ENCODE results near the gene MYNN.

MYNN gene

DNA sequence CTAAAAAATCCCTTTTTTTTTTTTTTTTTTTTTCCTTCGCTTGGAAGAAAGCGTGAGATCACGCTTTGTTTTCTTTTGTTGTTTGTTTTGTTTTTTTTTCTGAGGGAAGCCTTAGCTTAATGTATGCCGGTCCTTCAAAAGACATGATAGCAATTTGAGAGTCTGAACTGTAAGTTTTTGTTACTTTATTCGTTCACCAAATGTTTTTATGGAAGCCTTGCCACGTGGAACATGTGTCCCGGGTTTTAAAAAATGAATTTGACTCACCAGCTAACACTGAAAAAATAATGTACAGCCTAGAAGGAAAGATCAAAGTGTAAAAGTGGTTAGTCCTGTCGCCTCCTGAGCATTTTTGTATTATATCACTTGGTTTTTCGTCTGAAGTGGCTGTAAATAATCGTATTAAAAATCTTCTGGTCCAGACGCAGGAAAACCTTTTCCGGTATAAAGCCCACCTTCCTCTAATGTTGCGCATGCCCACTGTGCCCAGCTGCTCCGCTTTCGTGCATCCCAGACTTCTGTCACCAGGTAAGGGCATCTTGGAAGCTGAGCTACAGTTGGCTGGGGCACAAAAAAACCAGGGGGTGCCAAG is 795 bp upstream of the MYNN start:
- peak; percentile 54 for DNase-seq (ENCODE audit: low spot score)
- ChIA-PET CTCF (interaction anchor here (0.7 kb wide), 1 partner anchor 295 kb away, joined by 5 read pairs; no protein-coding TSS in a partner anchor), POLR2A (ENCODE audit: low non-redundant PET) (interaction anchor here (0.6 kb wide), 1 partner anchor 37 kb away, joined by 6 read pairs; no protein-coding TSS in a partner anchor)
- TF ChIP-seq, protein P1, sequence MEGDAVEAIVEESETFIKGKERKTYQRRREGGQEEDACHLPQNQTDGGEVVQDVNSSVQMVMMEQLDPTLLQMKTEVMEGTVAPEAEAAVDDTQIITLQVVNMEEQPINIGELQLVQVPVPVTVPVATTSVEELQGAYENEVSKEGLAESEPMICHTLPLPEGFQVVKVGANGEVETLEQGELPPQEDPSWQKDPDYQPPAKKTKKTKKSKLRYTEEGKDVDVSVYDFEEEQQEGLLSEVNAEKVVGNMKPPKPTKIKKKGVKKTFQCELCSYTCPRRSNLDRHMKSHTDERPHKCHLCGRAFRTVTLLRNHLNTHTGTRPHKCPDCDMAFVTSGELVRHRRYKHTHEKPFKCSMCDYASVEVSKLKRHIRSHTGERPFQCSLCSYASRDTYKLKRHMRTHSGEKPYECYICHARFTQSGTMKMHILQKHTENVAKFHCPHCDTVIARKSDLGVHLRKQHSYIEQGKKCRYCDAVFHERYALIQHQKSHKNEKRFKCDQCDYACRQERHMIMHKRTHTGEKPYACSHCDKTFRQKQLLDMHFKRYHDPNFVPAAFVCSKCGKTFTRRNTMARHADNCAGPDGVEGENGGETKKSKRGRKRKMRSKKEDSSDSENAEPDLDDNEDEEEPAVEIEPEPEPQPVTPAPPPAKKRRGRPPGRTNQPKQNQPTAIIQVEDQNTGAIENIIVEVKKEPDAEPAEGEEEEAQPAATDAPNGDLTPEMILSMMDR (conservative IDR thresholded peaks at IDR 0.05; ENCODE audit: low read depth) = no peak
- peak overlapping the region; percentile 98 for H3K27ac ChIP-seq

DNA sequence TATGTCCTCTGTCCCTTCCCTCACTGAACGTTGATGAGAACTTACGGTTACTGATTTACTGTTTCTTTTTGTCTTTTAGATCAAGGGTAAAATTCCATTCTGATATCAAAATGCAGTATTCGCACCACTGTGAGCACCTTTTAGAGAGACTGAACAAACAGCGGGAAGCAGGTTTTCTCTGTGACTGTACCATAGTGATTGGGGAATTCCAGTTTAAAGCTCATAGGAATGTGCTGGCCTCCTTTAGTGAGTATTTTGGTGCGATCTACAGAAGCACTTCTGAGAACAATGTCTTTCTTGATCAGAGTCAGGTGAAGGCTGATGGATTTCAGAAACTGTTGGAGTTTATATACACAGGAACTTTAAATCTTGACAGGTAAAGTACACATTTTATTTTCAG is 990 bp downstream of the MYNN start:
- no peak for DNase-seq (ENCODE audit: low spot score)
- POLR2A ChIA-PET (ENCODE audit: low non-redundant PET) = no interaction called here
- no peak overlapping the region for H3K27ac ChIP-seq
- CTCF ChIA-PET = interaction anchor here (0.7 kb wide), 1 partner anchor 382 kb away, joined by 3 read pairs; no protein-coding TSS in a partner anchor
- TF ChIP-seq, protein P1 (conservative IDR thresholded peaks at IDR 0.05; ENCODE audit: low read depth) = no peak

- TF ChIP-seq, protein P1 (conservative IDR thresholded peaks at IDR 0.05; ENCODE audit: low read depth) = no peak
- ChIA-PET CTCF (interaction anchor here (0.5 kb wide), 1 partner anchor 691 kb away, joined by 4 read pairs; no protein-coding TSS in a partner anchor), POLR2A (ENCODE audit: low non-redundant PET) (no interaction called here)
- H3K27ac ChIP-seq = no peak overlapping the region
- no peak for DNase-seq (ENCODE audit: low spot score)
Observed at GRCh38 chr3:169777822-169778221, 4.6 kb downstream of the MYNN start.

DNA sequence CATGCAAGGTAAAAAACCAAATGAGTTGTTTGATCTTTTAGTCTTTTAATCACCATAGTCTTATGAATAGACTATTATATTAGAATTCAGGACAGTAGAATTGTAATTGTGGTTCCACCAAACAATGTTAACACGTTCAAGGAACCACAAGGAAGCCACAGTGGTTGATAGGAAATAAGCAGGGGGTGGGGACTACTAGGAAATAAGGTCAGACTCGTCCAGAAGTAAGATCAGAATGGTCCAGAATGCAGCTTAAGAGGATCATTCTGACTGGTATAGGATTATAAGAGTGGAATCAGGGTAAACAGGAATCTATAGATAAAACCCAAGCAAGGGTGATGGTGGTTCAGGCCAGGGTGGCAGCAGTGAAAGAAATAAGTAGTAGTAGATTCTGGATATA is 7.5 kb downstream of the MYNN start:
- TF ChIP-seq, protein P1 (conservative IDR thresholded peaks at IDR 0.05; ENCODE audit: low read depth) = no peak
- ChIA-PET POLR2A (ENCODE audit: low non-redundant PET) (no interaction called here), CTCF (no interaction called here)
- DNase-seq (ENCODE audit: low spot score) = no peak
- no peak overlapping the region for H3K27ac ChIP-seq

GRCh38 chr3:169781209-169781855 is 8.1 kb downstream of the MYNN start:
- no peak overlapping the region for H3K27ac ChIP-seq
- ChIA-PET POLR2A (ENCODE audit: low non-redundant PET) (no interaction called here), CTCF (no interaction called here)
- TF ChIP-seq, protein P1 (conservative IDR thresholded peaks at IDR 0.05; ENCODE audit: low read depth) = no peak
- no peak for DNase-seq (ENCODE audit: low spot score)

DNA sequence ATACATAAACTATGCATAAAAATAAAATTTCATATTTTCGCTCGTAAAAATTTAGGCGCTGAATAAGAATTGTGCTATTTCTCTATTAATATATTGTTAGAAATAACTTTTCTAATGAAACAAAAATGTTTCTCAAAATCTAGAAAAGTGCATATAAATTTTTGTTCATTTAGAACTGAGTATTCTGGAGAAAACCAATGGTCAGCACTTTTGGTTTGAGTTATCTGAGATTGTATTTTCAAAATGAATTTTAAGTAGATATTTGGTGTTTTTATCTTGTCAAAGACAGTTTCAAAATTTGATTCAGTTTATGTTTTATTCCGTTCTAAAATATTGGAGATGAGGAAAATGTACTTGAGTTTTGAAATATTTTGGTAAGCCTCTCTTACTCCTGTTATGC is 13.9 kb downstream of the MYNN start:
- TF ChIP-seq, protein P1 (conservative IDR thresholded peaks at IDR 0.05; ENCODE audit: low read depth) = no peak
- H3K27ac ChIP-seq = no peak overlapping the region
- ChIA-PET CTCF (interaction anchor here (0.7 kb wide), 1 partner anchor 125 kb away, joined by 4 read pairs; no protein-coding TSS in a partner anchor), POLR2A (ENCODE audit: low non-redundant PET) (no interaction called here)
- no peak for DNase-seq (ENCODE audit: low spot score)
